Upper lobe of right lung (tissue), 1 donor: Measurements from ENCODE around the gene NBPF11. TPM values are rescaled to one million over a fixed set of nuclear protein-coding genes. Genes with fewer than 3 reads are reported as not detected.
"Not testable (repeated sequence)": the region's sequence is repeated elsewhere in the genome, so short reads cannot be mapped to it uniquely, and the experiment has no call there.

Experiments
- ATAC-seq: fragments of 200-7000 bp; cut with Tn5 transposase; one replicate; pipeline ENCODE4 v1.9.1; 2020; ENCODE audit warnings: mild to moderate bottlenecking, moderate library complexity
- DNase-seq: peaks from one replicate; pipeline ENCODE4 v3.0.0-alpha.2; 2020
- H3K27ac ChIP-seq: fragments of 200-600 bp; one replicate; pipeline ENCODE4 v1.8.0; 2022
- H3K27me3 ChIP-seq: fragments of 200-600 bp; one replicate; pipeline ENCODE4 v1.8.0; 2022; ENCODE audit warnings: mild to moderate bottlenecking
- H3K36me3 ChIP-seq: fragments of 200-600 bp; one replicate; pipeline ENCODE4 v1.8.0; 2022
- H3K4me1 ChIP-seq: fragments of 200-600 bp; one replicate; pipeline ENCODE4 v1.8.0; 2022
- H3K4me3 ChIP-seq: fragments of 200-600 bp; one replicate; pipeline ENCODE4 v1.8.0; 2022; ENCODE audit warnings: mild to moderate bottlenecking
- H3K9me3 ChIP-seq: fragments of 200-600 bp; one replicate; pipeline ENCODE4 v1.8.0; 2022
- intact Hi-C: fragments of 100-400 bp; cut with DNase I; formaldehyde crosslinking; loops from one replicate; pipeline ENCODE4 v1.11.0; 2022
- total RNA-seq: library from RNA; stranded (reverse); fragmentation: NEBNext Ultra II Directional; extraction: Animal tissue kit (Norgen Biotek cat#: 25700); gene quantifications from one replicate; pipeline ENCODE4 v1.2.1, GENCODE V29; 2021
- TF ChIP-seq, protein P1 (sequence below): fragments of 200-600 bp; IDR thresholded peaks from one replicate; pipeline ENCODE4 v1.8.0; 2022; ENCODE audit warnings: antibody characterized with exemption
- donor health status: DM: no; HTN: yes; CAD: no; lungs with severe emphysema.

The NBPF11 gene
- total RNA-seq, 1 donor from 2014 or later, result 14.9 TPM

GRCh38 chr1:148120395-148120794, 31.7 kb downstream of the NBPF11 start:
- intact Hi-C loops, ATAC-seq, H3K9me3 ChIP-seq, H3K4me1 ChIP-seq, H3K4me3 ChIP-seq, H3K27me3 ChIP-seq, H3K36me3 ChIP-seq, DNase-seq, H3K27ac ChIP-seq: not testable (repeated sequence)
- TF ChIP-seq, protein P1, sequence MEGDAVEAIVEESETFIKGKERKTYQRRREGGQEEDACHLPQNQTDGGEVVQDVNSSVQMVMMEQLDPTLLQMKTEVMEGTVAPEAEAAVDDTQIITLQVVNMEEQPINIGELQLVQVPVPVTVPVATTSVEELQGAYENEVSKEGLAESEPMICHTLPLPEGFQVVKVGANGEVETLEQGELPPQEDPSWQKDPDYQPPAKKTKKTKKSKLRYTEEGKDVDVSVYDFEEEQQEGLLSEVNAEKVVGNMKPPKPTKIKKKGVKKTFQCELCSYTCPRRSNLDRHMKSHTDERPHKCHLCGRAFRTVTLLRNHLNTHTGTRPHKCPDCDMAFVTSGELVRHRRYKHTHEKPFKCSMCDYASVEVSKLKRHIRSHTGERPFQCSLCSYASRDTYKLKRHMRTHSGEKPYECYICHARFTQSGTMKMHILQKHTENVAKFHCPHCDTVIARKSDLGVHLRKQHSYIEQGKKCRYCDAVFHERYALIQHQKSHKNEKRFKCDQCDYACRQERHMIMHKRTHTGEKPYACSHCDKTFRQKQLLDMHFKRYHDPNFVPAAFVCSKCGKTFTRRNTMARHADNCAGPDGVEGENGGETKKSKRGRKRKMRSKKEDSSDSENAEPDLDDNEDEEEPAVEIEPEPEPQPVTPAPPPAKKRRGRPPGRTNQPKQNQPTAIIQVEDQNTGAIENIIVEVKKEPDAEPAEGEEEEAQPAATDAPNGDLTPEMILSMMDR, result peak; percentile 15

GRCh38 chr1:148095732-148096131, 56.3 kb downstream of the NBPF11 start:
- H3K27me3 ChIP-seq, DNase-seq, H3K27ac ChIP-seq, intact Hi-C loops, H3K4me1 ChIP-seq, H3K4me3 ChIP-seq, H3K9me3 ChIP-seq, ATAC-seq, H3K36me3 ChIP-seq: not testable (repeated sequence)

- H3K9me3 ChIP-seq, H3K27me3 ChIP-seq, H3K4me3 ChIP-seq, H3K36me3 ChIP-seq, DNase-seq, ATAC-seq, H3K4me1 ChIP-seq, H3K27ac ChIP-seq, intact Hi-C loops: not testable (repeated sequence)
Measured at GRCh38 chr1:148086196-148086595, 65.9 kb downstream of the NBPF11 start.

DNA sequence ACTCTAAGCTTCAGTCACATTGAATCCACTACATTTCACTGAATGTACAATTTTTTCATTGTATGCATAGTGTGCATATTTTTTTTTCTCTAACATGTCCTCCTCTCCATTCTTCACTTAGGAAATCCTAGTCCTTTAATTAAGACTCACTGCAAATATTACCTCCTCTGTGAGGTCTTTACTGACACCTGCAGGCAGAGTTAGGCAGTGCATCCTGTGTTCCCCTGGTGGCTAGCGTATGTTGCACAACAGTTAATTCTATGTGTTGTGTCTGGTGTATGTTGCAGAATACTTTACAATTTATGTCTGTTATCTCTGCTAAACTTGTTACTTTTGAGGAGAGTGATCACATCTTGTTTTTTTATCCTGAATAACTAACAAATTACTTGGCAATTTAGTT, 70.9 kb downstream of the NBPF11 start:
- H3K9me3 ChIP-seq, H3K27me3 ChIP-seq, intact Hi-C loops, H3K36me3 ChIP-seq, H3K27ac ChIP-seq, H3K4me1 ChIP-seq, H3K4me3 ChIP-seq, DNase-seq: not testable (repeated sequence)
- peak; percentile 96 for ATAC-seq

GRCh38 chr1:148078632-148079519, 73.2 kb downstream of the NBPF11 start:
- DNase-seq, H3K9me3 ChIP-seq, H3K27me3 ChIP-seq, H3K4me3 ChIP-seq, intact Hi-C loops, H3K27ac ChIP-seq, H3K4me1 ChIP-seq, H3K36me3 ChIP-seq: not testable (repeated sequence)
- ATAC-seq, result peak; percentile 73

GRCh38 chr1:148078090-148078489, 74.0 kb downstream of the NBPF11 start:
- H3K27ac ChIP-seq, H3K36me3 ChIP-seq, H3K4me1 ChIP-seq, DNase-seq, intact Hi-C loops, H3K4me3 ChIP-seq, H3K27me3 ChIP-seq, H3K9me3 ChIP-seq: not testable (repeated sequence)
- ATAC-seq, result peak; percentile 48

GRCh38 chr1:148077458-148077857, 74.6 kb downstream of the NBPF11 start:
- H3K36me3 ChIP-seq, H3K27ac ChIP-seq, intact Hi-C loops, H3K4me1 ChIP-seq, DNase-seq, H3K4me3 ChIP-seq, ATAC-seq, H3K9me3 ChIP-seq, H3K27me3 ChIP-seq: not testable (repeated sequence)

- H3K4me1 ChIP-seq, DNase-seq, H3K4me3 ChIP-seq, H3K9me3 ChIP-seq, ATAC-seq, H3K36me3 ChIP-seq, H3K27me3 ChIP-seq, H3K27ac ChIP-seq, intact Hi-C loops: not testable (repeated sequence)
Measured at GRCh38 chr1:148073392-148073791, 78.7 kb downstream of the NBPF11 start.

DNA sequence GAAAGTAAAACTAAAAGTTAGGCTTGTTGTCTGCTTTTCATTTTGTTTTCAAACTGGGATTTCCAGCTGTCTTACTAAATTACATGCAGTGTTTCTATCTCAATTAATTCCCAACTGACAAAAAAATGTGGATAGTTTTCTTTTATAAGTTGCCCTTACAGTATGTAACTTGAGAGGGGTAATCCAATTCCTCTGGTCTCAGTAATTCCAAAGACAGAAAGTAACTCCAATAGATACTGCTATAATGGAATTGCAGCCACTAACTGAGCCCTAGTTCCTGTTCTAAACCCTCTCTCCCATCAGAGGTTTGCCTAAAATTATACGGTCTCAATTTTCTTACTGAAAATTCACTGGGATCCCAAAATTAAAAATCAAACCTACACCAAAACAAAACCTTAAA, 83.5 kb downstream of the NBPF11 start:
- intact Hi-C loops, H3K4me1 ChIP-seq, H3K27ac ChIP-seq, H3K9me3 ChIP-seq, H3K27me3 ChIP-seq, H3K36me3 ChIP-seq, H3K4me3 ChIP-seq, ATAC-seq, DNase-seq: not testable (repeated sequence)

- H3K9me3 ChIP-seq, H3K27me3 ChIP-seq, ATAC-seq, H3K36me3 ChIP-seq, intact Hi-C loops, H3K27ac ChIP-seq, H3K4me3 ChIP-seq, DNase-seq, H3K4me1 ChIP-seq: not testable (repeated sequence)
Measured at GRCh38 chr1:148068201-148068600, 83.9 kb downstream of the NBPF11 start.

- H3K36me3 ChIP-seq, H3K9me3 ChIP-seq, intact Hi-C loops, DNase-seq, H3K4me1 ChIP-seq, H3K27ac ChIP-seq, H3K27me3 ChIP-seq: not testable (repeated sequence)
- H3K4me3 ChIP-seq, result peak overlapping the region; percentile 39
- peak; percentile 6 for ATAC-seq
Measured at GRCh38 chr1:148060294-148060701, 91.8 kb downstream of the NBPF11 start.

GRCh38 chr1:148057384-148057783, 94.7 kb downstream of the NBPF11 start:
- intact Hi-C loops, DNase-seq: not testable (repeated sequence)
- ATAC-seq, result peak; percentile 86

More at GRCh38 chr1:148057384-148057783, 94.7 kb downstream of the NBPF11 start:
- H3K27me3 ChIP-seq, H3K36me3 ChIP-seq, H3K4me1 ChIP-seq, H3K9me3 ChIP-seq, H3K4me3 ChIP-seq, H3K27ac ChIP-seq: not testable (repeated sequence)
